Cardiac muscle cell (in vitro differentiated cells and primary cell): ENCODE measurements around the gene ZNF329. TPM values are rescaled to one million over a fixed set of nuclear protein-coding genes. Genes with fewer than 3 reads are reported as not detected.
A peak's percentile ranks its signal among the peaks of the same experiment; 100 is the strongest.

Experiments
- DNase-seq, 2 donors: peaks; one replicate each; pipeline versions ENCODE4 v3.0.0 to v3.0.0-alpha.2; 2010 to 2017; ENCODE audit warnings: low read depth in 1 of 2, low spot score in 1 of 2
- H3K27ac ChIP-seq: fragments of 200-600 bp; sonication (generic); 2 replicates; pipeline ENCODE4 v1.5.1; 2016
- H3K27me3 ChIP-seq: fragments of 200-600 bp; sonication (generic); 2 replicates; pipeline ENCODE4 v1.6.0; 2016; ENCODE audit warnings: control low read depth
- H3K36me3 ChIP-seq: fragments of 200-600 bp; sonication (generic); 2 replicates; pipeline ENCODE4 v1.5.1; 2016; ENCODE audit warnings: control low read depth
- H3K4me1 ChIP-seq: fragments of 200-600 bp; sonication (generic); 2 replicates; pipeline ENCODE4 v1.8.1; 2017; ENCODE audit warnings: low read depth, mild to moderate bottlenecking, mixed run types
- H3K4me3 ChIP-seq: fragments of 200-600 bp; sonication (generic); 2 replicates; pipeline ENCODE4 v1.5.1; 2016; ENCODE audit warnings: mild to moderate bottlenecking
- H3K9me3 ChIP-seq: fragments of 200-600 bp; sonication (generic); 2 replicates; pipeline ENCODE4 v1.5.1; 2017; ENCODE audit warnings: low read depth, mild to moderate bottlenecking, control low read depth
- polyA plus RNA-seq: library from polyadenylated mRNA; unstranded; fragments of >200 nt; fragmentation: Nextera tagmentation; extraction: Ambion mirVana; gene quantifications from 2 replicates; pipeline ENCODE4 v1.2.1, GENCODE V29; 2016
- total RNA-seq: library from RNA; depleted of rRNA; stranded (reverse); fragments of >200 nt; gene quantifications from 2 replicates; pipeline ENCODE4 v1.2.3, GENCODE V29; 2016
- TF ChIP-seq, protein P1 (sequence below): IDR thresholded peaks from 2 replicates; pipeline ENCODE4 v1.5.1; 2012; ENCODE audit warnings: low read depth, mild to moderate bottlenecking, low read length

The ZNF329 gene
- total and polyA plus RNA-seq, 2 experiments from 2014 or later, result 5.2 to 29.6 TPM

DNA sequence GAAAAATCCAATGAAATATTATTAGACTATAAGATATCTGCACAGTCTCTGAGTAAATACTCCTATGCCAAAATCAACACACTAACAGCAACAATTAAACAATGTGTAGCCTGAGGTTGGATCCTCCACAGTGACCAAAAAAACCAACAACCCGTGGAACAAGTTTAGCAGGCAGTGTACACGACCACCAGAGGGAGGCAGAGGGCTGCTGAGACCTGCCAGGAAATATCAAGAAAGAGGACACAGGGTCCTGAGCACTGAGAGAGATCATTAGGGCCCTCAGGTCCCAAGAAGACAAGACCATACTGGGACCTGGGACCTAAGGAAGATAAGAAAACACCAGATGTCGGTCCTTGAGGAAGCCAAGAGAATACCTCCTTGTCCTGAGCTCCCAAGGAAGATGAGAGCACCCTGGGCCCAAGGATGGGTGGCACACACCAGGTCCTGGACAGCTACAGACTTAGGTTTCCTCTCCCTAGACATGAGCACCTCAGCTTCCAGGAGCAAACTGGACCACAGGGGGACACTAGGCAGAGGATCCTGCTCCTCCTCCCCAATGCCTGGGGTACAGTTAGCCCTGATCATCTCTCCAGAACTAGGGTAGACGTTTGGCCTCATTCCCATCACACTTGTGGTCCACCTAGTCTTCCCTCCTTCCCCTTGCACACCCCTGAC is 31.4 kb upstream of the ZNF329 start:
- DNase-seq, result peak; percentile 55
- H3K27ac ChIP-seq, result peak overlapping the region; percentile 99
- H3K9me3 ChIP-seq, result no peaks in the 10 kb centered on the region
- H3K36me3 ChIP-seq, result no peaks in the 10 kb centered on the region
- no peaks in the 10 kb centered on the region for H3K27me3 ChIP-seq
- TF ChIP-seq, protein P1, sequence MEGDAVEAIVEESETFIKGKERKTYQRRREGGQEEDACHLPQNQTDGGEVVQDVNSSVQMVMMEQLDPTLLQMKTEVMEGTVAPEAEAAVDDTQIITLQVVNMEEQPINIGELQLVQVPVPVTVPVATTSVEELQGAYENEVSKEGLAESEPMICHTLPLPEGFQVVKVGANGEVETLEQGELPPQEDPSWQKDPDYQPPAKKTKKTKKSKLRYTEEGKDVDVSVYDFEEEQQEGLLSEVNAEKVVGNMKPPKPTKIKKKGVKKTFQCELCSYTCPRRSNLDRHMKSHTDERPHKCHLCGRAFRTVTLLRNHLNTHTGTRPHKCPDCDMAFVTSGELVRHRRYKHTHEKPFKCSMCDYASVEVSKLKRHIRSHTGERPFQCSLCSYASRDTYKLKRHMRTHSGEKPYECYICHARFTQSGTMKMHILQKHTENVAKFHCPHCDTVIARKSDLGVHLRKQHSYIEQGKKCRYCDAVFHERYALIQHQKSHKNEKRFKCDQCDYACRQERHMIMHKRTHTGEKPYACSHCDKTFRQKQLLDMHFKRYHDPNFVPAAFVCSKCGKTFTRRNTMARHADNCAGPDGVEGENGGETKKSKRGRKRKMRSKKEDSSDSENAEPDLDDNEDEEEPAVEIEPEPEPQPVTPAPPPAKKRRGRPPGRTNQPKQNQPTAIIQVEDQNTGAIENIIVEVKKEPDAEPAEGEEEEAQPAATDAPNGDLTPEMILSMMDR, result peak; percentile 56
- H3K4me3 ChIP-seq, result peak overlapping the region; percentile 91
- no peaks in the 10 kb centered on the region for H3K4me1 ChIP-seq

DNA sequence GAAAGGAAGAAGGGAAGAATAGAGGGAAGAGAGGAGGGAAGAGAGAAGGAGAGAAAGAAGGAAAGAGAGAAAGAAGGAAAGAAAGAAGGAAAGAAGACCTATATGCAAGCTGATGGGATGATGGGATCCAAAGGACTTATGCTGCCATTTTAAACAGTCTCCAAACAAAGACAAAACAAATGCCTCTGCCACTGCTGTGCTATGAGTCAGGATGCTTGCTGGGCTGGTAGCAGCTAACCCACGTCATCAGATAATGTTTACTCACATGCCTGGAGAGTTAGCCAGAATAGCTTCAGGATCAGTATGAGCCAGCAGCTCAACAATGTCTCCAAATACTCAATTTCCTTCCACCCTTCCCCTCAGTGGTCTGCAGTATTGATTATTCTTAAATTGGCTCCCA is 20.3 kb upstream of the ZNF329 start:
- Histone ChIP-seq H3K27ac (no peak overlapping the region), H3K4me1 (no peaks in the 10 kb centered on the region), H3K9me3 (no peaks in the 10 kb centered on the region), H3K36me3 (no peaks in the 10 kb centered on the region), H3K4me3 (no peak overlapping the region), H3K27me3 (no peaks in the 10 kb centered on the region)
- TF ChIP-seq, protein P1, result no peak
- peak in 1 of 2 donors; percentile 20 for DNase-seq

DNA sequence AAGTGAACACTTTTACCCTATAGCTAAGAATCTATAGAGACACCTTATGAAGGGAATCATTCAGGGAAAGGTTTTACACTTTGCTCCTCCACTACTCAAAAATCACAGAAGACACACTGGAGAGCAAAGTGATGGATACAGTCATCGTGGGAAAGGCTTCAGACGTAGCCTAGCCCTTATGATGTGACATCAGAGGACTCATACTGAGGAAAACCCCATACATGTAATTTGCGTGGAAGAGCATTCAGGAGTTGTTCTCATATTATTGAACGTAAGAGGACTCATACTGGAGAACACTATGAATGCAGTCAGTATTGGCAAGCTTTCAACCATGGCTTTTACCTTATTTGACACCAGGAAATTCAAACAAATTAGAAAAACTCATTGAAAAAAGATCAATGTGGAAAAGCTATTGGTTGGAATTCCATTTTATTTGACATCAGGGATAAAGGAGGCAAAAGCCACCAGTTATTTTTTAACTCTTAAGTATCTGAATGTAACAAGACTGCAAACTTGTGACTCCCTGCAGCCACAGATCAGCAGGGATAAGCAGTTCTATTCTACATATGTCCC is 16.2 kb upstream of the ZNF329 start:
- Histone ChIP-seq H3K27me3 (no peaks in the 10 kb centered on the region), H3K4me1 (no peaks in the 10 kb centered on the region), H3K4me3 (no peak overlapping the region), H3K27ac (no peak overlapping the region), H3K9me3 (no peaks in the 10 kb centered on the region), H3K36me3 (no peaks in the 10 kb centered on the region)
- TF ChIP-seq, protein P1, result no peak
- no peak for DNase-seq

DNA sequence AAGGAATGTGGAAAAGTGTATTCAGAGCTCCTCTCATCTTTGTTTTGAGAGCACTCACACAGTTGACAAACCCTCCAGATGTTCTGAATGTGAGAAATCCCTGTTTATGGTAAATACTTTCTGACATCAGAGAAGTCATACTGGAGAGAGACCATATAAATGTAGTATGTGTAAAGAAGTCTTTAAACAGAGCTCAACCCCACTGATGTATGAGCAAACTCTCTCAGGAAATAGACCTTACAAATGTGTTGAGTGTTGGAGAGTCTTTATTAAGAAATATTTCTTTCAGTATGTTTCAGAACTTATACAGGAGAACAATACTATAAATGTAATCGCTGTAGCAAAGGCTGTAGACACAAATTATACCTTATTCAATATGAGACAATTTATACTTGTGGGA is 15.7 kb upstream of the ZNF329 start:
- Histone ChIP-seq H3K4me1 (no peaks in the 10 kb centered on the region), H3K36me3 (no peaks in the 10 kb centered on the region), H3K27ac (no peak overlapping the region), H3K4me3 (no peak overlapping the region), H3K27me3 (no peaks in the 10 kb centered on the region), H3K9me3 (no peaks in the 10 kb centered on the region)
- TF ChIP-seq, protein P1, result no peak
- no peak for DNase-seq

DNA sequence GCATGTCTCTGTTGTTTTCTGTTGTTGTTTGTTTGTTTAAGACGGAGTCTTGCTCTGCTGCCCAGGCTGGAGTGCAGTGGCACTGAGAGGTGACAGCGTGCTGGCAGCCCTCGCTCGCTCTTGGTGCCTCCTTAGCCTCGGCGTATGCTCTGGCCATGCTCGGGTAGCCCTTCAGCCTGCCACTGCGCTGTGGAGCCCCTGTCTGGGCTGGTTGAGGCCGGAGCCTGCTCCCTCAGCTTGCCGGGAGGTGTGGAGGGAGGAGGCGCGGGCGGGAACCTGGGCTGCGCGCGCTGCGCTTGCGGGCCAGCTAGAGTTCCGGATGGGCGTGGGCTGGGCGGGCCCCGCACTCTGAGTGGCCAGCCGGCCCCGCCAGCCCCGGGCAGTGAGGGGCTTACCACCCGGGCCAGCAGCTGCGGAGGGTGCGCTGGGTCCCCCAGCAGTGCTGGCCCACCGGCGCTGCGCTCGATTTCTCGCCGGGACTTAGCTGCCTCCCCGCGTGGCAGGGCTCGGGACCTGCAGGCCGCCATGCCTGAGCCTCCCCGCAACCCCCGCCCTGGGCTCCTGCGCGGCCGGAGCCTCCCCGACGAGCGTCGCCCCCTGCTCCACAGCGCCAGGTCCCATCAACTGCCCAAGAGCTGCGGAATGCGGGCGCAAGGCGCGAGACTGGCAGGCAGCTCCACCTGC is 6.6 kb upstream of the ZNF329 start:
- Histone ChIP-seq H3K27me3 (no peaks in the 10 kb centered on the region), H3K27ac (no peak overlapping the region), H3K4me1 (no peaks in the 10 kb centered on the region), H3K4me3 (no peak overlapping the region), H3K36me3 (no peaks in the 10 kb centered on the region), H3K9me3 (no peaks in the 10 kb centered on the region)
- TF ChIP-seq, protein P1, result no peak
- DNase-seq, result no peak
